HUES64 (cell line): ENCODE measurements around the gene C4orf50.
A peak's percentile ranks its signal among the peaks of the same experiment; 100 is the strongest.

Experiments
- H3K27ac ChIP-seq: 2 replicates; pipeline ENCODE4 v1.7.0; 2013; ENCODE audit warnings: low read depth, low read length, inconsistent platforms
- H3K27me3 ChIP-seq: 2 replicates; pipeline ENCODE4 v1.6.1; 2013; ENCODE audit warnings: mild to moderate bottlenecking, low read length; ENCODE audit not compliant: insufficient read depth
- H3K36me3 ChIP-seq: 2 replicates; pipeline ENCODE4 v1.6.1; 2013; ENCODE audit warnings: mild to moderate bottlenecking, low read length; ENCODE audit not compliant: insufficient read depth
- H3K4me1 ChIP-seq: 2 replicates; pipeline ENCODE4 v1.6.1; 2013; ENCODE audit warnings: mild to moderate bottlenecking, low read length, moderate library complexity; ENCODE audit not compliant: insufficient read depth
- H3K4me3 ChIP-seq: 2 replicates; pipeline ENCODE4 v1.5.1; 2013; ENCODE audit warnings: mild to moderate bottlenecking, low read length, moderate library complexity
- H3K9ac ChIP-seq: 2 replicates; pipeline ENCODE4 v1.6.1; 2013; ENCODE audit warnings: mild to moderate bottlenecking, low read depth, low read length
- H3K9me3 ChIP-seq: 2 replicates; pipeline ENCODE4 v1.6.1; 2013; ENCODE audit warnings: low read depth, low read length; ENCODE audit not compliant: insufficient read depth
- WGBS: fragments of 150-250, 120-280 bp; methylation state at CpG from one replicate; pipeline ENCODE4 v1.1.7; 2013; ENCODE audit warnings: missing lambda C conversion rate; 5-methylcytosine and 5-hydroxymethylcytosine counted together

C4orf50 gene

GRCh38 chr4:5887011-5887360, 131.2 kb downstream of the C4orf50 start:
- H3K36me3 ChIP-seq, result no peaks in the 10 kb centered on the region
- peaks cover 32% of the 10 kb centered on the region for H3K27me3 ChIP-seq
- H3K9ac ChIP-seq, result peak overlapping the region; percentile 76
- H3K4me1 ChIP-seq, result peaks cover 12% of the 10 kb centered on the region
- H3K27ac ChIP-seq, result no peak overlapping the region
- H3K9me3 ChIP-seq, result no peaks in the 10 kb centered on the region
- whole genome bisulfite sequencing, result 30% methylated on average over 8 of the region's 8 CpGs
- H3K4me3 ChIP-seq, result peak overlapping the region; percentile 87

- Histone ChIP-seq H3K27me3 (peaks cover 20% of the 10 kb centered on the region), H3K9ac (no peak overlapping the region), H3K27ac (no peak overlapping the region), H3K9me3 (no peaks in the 10 kb centered on the region), H3K4me3 (no peak overlapping the region), H3K4me1 (peaks cover 12% of the 10 kb centered on the region; the same call in 1 of the 2 replicates), H3K36me3 (no peaks in the 10 kb centered on the region)
- WGBS, result 91% methylated on average over 3 of the region's 3 CpGs
Observed at GRCh38 chr4:5885733-5886132, 132.5 kb downstream of the C4orf50 start.

- peaks cover 10% of the 10 kb centered on the region; the same call in 1 of the 2 replicates for H3K4me1 ChIP-seq
- H3K27ac ChIP-seq, result no peak overlapping the region
- H3K36me3 ChIP-seq, result no peaks in the 10 kb centered on the region
- no peak overlapping the region for H3K4me3 ChIP-seq
- no peaks in the 10 kb centered on the region for H3K9me3 ChIP-seq
- peaks cover 11% of the 10 kb centered on the region for H3K27me3 ChIP-seq
- WGBS, result 89% methylated on average over 7 of the region's 7 CpGs
- no peak overlapping the region for H3K9ac ChIP-seq
Observed at GRCh38 chr4:5884796-5885195, 133.4 kb downstream of the C4orf50 start.

- H3K4me3 ChIP-seq, result no peak overlapping the region
- no peak overlapping the region for H3K27ac ChIP-seq
- WGBS, result 83% methylated on average over 1 of the region's 1 CpG
- no peaks in the 10 kb centered on the region for H3K36me3 ChIP-seq
- H3K9ac ChIP-seq, result no peak overlapping the region
- no peaks in the 10 kb centered on the region for H3K9me3 ChIP-seq
- H3K27me3 ChIP-seq, result peaks cover 3% of the 10 kb centered on the region
- H3K4me1 ChIP-seq, result peaks cover 1% of the 10 kb centered on the region; the same call in 1 of the 2 replicates
Observed at GRCh38 chr4:5883916-5884315, 134.3 kb downstream of the C4orf50 start.

- Histone ChIP-seq H3K4me3 (no peak overlapping the region), H3K9ac (no peak overlapping the region), H3K9me3 (no peaks in the 10 kb centered on the region), H3K27ac (no peak overlapping the region), H3K4me1 (no peaks in the 10 kb centered on the region), H3K27me3 (no peaks in the 10 kb centered on the region), H3K36me3 (no peaks in the 10 kb centered on the region)
- WGBS, result 80% methylated on average over 3 of the region's 3 CpGs
Observed at GRCh38 chr4:5882947-5883346, 135.3 kb downstream of the C4orf50 start.

- Histone ChIP-seq H3K4me3 (no peak overlapping the region), H3K36me3 (no peaks in the 10 kb centered on the region), H3K27me3 (no peaks in the 10 kb centered on the region), H3K27ac (no peak overlapping the region), H3K4me1 (no peaks in the 10 kb centered on the region), H3K9ac (no peak overlapping the region), H3K9me3 (no peaks in the 10 kb centered on the region)
- 51% methylated on average over 4 of the region's 4 CpGs for WGBS
Observed at GRCh38 chr4:5881340-5881739, 136.9 kb downstream of the C4orf50 start.

GRCh38 chr4:5878359-5878758, 139.9 kb downstream of the C4orf50 start:
- Histone ChIP-seq H3K36me3 (no peaks in the 10 kb centered on the region), H3K4me1 (peaks cover 12% of the 10 kb centered on the region), H3K9me3 (no peaks in the 10 kb centered on the region), H3K9ac (no peak overlapping the region), H3K27ac (no peak overlapping the region), H3K27me3 (no peaks in the 10 kb centered on the region), H3K4me3 (no peak overlapping the region)
- WGBS, result 90% methylated on average over 6 of the region's 6 CpGs

- H3K4me3 ChIP-seq, result no peak overlapping the region
- H3K4me1 ChIP-seq, result peaks cover 12% of the 10 kb centered on the region
- no peak overlapping the region for H3K27ac ChIP-seq
- H3K9me3 ChIP-seq, result no peaks in the 10 kb centered on the region
- H3K27me3 ChIP-seq, result no peaks in the 10 kb centered on the region
- 91% methylated on average over 9 of the region's 9 CpGs for WGBS
- no peaks in the 10 kb centered on the region for H3K36me3 ChIP-seq
- no peak overlapping the region for H3K9ac ChIP-seq
Observed at GRCh38 chr4:5877392-5877791, 140.8 kb downstream of the C4orf50 start.

GRCh38 chr4:5874811-5875449, 143.3 kb downstream of the C4orf50 start:
- Histone ChIP-seq H3K4me3 (no peak overlapping the region), H3K27ac (no peak overlapping the region), H3K9me3 (no peaks in the 10 kb centered on the region), H3K9ac (no peak overlapping the region), H3K4me1 (peaks cover 12% of the 10 kb centered on the region), H3K27me3 (no peaks in the 10 kb centered on the region), H3K36me3 (0 out of 2 replicates have a peak, but pooled peaks cover 5% of the 10 kb centered on the region)
- 22% methylated on average over 6 of the region's 6 CpGs for WGBS

GRCh38 chr4:5870701-5871100, 147.5 kb downstream of the C4orf50 start:
- H3K9me3 ChIP-seq, result no peaks in the 10 kb centered on the region
- H3K9ac ChIP-seq, result no peak overlapping the region
- peaks cover 12% of the 10 kb centered on the region for H3K4me1 ChIP-seq
- H3K36me3 ChIP-seq, result peaks cover 16% of the 10 kb centered on the region
- no peak overlapping the region for H3K27ac ChIP-seq
- WGBS, result 95% methylated on average over 13 of the region's 13 CpGs
- no peak overlapping the region for H3K4me3 ChIP-seq
- no peaks in the 10 kb centered on the region for H3K27me3 ChIP-seq

- Histone ChIP-seq H3K9me3 (no peaks in the 10 kb centered on the region), H3K4me1 (peaks cover 8% of the 10 kb centered on the region), H3K27ac (no peak overlapping the region), H3K9ac (no peak overlapping the region), H3K4me3 (no peak overlapping the region), H3K27me3 (no peaks in the 10 kb centered on the region), H3K36me3 (peaks cover 18% of the 10 kb centered on the region)
- WGBS, result 95% methylated on average over 14 of the region's 14 CpGs
Observed at GRCh38 chr4:5869966-5870619, 148.1 kb downstream of the C4orf50 start.
